NCI-H1092 (cell line): ENCODE results near the gene ADNP2.
A peak's percentile ranks its signal among the peaks of the same experiment; 100 is the strongest.

ENCODE experiments used
- DNase-seq: peaks from one replicate; lab custom pipeline; 2025; lab: John Stamatoyannopoulos, UW

Gene ADNP2

GRCh38 chr18:80108739-80109675 lies at the start of gene ADNP2:
Gene ADNP2 (plus strand): TSS chr18:80109262. CDS start chr18:80117543, 8,281 bp downstream.
- DNase-seq: peak; percentile 78

DNA sequence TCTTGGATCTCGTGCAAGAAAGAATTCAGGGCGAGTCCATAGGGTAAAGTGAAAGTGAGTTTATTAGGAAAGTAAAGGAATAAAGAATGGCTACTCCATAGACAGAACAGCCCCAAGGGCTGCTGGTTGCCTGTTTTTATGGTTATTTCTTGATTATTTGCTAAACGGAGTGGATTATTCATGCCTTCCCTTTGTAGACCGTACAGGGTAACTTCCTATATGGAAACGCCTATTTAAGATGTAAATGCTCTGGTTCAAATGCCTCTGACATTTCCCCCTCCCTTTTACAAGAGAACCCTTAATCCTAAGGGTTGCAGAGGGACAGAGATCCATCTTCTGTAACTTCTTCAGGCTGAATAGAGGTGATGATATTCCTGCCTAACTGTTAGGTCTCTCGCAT lies 49.1 kb upstream of the ADNP2 start:
- DNase-seq: no peak

DNA sequence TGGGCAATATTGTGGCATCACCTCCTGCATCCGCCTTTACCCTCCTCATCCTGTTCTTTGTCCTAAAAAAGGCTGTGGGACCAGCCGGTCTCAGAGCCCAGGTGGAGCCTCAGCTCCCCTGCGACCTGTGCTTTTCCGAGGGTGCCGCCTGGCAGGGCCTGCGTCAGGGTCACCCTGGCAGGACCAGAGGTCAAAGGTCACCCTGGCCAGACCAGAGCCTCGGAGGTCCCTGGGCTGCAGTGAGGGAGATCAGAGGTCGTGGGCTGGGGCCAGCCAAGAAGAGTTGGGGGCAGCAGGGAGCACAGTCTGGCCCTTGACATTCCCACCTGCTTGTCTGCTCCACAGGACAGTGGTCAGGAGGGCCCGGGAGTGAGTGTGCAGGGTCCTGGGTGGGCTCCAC lies 43.4 kb upstream of the ADNP2 start:
- DNase-seq: no peak

DNA sequence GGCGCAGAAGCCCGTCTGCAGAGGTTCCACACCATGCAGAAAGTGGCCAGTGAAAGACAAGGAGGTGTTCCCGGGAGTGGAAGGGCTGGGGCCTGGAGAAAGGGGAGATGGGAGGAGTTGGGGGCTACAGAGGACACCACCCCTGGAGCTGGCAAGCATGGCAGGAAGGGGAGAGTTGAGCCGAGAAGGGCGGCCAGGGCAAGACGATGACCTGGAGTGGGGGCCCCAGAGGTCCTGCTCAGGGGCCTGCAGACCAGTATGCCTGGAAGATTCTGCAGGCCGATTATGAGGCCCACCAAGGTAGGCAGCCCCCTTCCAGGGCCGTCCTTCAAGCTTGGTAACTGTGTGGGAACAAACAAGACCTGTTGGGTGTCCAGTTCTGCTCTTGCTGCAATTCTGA lies 41.7 kb upstream of the ADNP2 start:
- DNase-seq: no peak

DNA sequence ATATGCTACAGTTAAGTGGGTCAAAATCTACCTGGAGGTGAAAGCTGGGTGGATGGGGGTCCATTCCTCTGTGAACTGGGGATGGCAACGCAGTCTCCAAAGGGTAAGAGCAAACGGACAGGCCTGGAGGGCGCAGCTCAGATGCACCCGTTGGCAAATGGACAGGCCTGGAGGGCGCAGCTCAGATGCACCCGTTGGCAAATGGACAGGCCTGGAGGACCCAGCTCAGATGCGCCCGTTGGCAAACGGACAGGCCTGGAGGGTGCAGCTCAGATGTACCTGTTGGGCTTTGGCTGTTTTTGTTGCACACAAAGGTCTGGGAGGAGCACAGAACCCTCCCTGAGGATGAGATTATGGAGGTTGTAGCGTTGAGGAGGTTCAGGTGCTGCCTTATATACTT lies 41.2 kb upstream of the ADNP2 start:
- DNase-seq: no peak

- DNase-seq: no peak
These were observed 40.3 kb upstream of the ADNP2 start for GRCh38 chr18:80068571-80069272.

DNA sequence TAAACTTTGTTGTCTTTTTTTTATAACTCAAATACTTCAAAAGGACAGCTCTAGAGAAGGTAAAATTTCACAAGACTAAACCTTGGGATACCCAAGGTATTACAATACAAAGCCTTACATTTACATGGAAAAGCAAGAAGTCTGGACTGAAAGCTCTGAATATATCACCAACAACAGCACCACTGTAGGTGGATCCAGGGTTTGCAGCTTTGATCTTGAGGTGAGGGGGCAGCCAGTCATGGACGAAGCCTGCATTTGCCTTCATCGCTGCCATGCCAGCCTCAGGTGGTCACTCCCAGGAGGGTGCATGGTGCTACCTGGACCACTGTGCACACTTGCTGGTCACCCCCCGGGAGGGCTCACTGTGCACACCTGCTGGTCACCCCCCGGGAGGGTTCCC lies 38.2 kb upstream of the ADNP2 start:
- DNase-seq: no peak

GRCh38 chr18:80074183-80074582 lies 34.9 kb upstream of the ADNP2 start:
- DNase-seq: no peak

DNA sequence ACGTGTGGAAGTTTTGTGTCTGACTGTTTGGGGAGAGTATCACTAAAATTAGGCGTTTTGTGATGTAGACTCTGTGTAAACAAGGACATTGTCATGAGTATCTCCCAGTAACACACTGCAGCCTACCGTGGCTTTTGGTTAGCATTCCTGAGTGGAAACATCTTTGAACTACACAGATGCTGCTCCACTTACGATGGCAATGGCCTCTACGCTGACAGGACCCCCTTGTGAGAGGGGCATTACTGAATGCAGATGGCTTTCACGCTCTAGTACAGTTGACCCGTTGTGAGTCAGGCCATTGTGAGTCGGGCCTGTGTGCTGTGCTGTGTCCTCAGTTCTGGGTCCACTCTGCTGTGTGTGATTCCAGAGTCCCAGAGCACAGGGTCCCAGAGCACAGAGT lies 34.4 kb upstream of the ADNP2 start:
- DNase-seq: no peak

DNA sequence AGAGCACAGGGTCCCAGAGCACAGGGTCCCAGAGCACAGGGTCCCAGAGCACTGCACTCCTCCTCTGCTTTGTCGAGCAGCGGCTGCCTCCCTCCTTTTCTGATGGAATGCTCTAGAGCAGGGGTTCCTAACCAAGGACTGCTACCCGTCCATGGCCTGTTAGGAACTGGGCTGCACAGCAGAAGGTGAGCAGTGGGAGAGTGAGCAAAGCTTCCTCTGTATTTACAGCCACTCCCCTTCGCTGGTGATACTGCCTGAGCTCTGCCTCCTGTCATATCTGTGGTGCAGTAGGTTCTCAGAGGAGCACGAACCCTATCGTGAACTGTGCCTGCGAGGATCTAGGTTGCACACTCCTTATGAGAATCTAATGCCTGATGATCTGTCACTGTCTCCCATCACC lies 33.1 kb upstream of the ADNP2 start:
- no peak for DNase-seq

DNA sequence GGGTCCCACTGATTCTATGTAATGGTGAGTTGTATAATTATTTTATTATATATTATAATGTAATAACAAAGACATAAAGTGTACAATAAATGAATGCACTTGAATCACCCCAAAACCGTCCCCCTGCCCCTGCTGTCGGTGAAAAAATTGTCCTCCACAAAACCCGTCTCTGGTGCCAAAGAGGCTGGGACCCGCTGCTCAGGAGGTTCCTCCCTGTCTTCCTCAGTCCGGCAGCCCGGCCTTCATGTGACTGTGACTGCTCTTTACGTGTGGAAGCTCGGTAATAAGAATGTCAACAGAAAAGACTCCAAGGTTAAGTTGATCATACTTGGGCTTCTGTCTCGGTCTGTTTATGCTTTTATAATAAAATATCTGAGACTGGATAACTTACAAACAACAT lies 32.7 kb upstream of the ADNP2 start:
- no peak for DNase-seq

DNA sequence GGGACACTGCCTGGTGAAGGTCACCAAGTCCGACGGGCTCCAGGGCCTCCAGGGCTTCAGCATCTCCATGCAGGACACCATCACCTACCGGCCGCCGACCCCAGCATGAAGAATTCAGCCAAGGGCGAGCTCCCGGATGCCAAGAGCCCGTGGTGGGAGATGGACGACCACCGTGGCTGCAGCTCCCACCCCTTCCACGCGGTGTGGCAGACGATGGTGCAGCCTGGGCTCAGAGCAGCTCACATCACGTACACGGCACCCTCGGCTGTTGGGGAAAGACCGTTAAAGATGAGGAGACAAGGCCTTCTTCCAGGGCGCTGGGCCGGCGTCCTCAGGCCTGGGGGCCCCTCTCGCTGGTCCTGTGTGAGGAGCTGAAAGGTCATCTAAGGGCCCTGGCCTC lies 31.2 kb upstream of the ADNP2 start:
- no peak for DNase-seq

DNA sequence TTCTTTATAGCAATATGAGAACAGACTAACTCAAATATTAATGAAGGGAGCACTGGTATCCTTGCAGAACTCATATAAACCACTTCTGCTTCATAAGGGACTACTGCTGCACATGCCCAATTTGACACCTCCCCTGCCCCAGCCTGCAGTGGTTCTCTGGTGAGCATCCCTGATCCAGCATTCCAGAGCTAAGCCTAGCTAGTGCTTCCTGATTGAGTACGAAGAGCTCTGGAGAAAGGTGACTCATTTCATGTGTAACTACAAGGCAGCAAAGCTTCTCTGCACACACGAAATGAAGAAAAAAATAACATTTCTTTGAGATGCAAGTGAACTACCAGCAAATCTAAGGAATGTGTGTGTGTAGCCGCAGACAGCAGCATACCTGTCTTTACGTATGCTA lies 22.8 kb upstream of the ADNP2 start:
- no peak for DNase-seq

DNA sequence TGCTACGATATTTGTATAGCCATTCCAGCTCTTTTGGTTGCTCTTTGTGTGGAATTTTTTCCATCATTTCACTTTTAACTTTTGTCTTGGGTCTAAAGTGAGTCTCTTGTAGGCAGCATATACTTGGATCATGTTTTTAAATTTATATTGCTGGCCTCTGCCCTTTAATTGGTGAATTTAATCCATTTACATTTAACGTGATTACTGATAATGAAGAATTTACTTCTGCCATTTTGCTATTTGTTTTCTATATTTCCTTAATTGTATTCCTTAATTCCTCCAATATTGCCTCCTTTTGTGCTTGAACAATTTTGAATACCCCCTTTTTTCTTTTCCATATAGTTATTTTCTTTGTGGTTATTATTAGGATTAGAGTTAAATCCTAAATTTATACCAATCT lies 21.0 kb upstream of the ADNP2 start:
- DNase-seq: no peak

DNA sequence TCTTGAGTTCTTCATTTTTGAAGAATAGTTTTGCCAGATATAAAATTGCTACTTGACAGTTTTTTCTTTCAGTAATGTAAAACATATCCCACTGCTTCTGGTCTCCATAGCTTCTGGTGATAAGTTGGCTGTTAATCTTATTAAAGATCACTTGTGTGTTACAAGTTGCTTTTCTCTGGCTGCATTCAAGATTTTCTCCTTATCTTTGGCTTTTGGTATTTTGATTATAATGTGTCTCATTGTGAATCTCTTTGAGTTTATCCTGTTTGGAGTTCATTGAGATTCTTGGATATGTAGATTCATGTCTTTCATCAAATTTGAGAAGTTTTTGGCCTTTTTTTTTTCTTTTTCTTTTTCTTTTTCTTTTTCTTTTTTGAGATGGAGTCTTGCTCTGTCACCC lies 20.2 kb upstream of the ADNP2 start:
- no peak for DNase-seq

- DNase-seq: no peak
These were observed 13.6 kb upstream of the ADNP2 start for GRCh38 chr18:80095414-80095813.

DNA sequence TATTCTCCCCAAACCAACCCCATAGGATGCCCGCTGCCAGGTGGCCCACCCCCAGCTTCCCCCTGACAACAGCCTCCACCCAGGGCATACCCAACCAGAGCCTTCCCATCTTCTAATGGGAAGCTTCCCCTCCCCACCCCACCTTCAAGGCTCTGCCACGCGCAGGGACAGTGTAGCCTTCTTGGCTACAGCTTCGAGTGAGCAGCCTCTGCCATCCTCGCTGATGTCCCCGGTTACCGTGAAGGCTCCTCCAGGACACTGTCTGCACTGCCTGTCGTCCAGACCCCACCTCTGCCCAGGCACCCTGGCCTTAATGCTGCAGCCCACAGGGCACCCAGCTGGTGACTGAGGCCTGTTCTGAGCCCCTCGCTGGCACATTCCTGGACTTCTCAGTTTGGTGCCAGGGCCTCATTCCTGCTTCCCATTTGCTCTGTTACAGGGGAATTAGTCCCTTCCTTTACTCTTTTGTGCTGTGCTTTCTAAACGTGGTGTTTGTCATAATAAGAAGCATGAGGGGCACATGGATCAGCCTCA lies 13.0 kb upstream of the ADNP2 start:
- no peak for DNase-seq

DNA sequence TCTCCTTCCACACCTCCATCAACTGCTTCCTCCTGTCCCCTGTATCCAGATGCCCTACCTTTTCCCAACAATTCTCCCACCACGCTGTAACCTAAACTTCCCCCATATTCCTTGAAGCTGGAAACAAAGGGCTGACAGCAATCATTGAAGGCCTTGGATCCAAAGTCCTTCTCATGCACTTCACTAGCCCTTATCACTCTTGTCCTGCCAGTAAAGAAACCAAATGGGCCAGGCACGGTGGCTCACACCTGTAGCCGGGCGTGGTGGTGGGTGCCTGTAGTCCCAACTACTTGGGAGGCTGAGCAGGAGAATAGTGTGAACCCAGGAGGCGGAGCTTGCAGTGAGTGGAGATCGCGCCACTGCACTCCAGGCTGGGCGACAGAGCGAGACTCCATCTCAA lies 11.9 kb upstream of the ADNP2 start:
- DNase-seq: no peak

- DNase-seq: no peak
These were observed 5.8 kb upstream of the ADNP2 start for GRCh38 chr18:80103231-80103630.

- no peak for DNase-seq
These were observed 4.7 kb upstream of the ADNP2 start for GRCh38 chr18:80104364-80104779.

- no peak for DNase-seq
These were observed 3.5 kb upstream of the ADNP2 start for GRCh38 chr18:80105369-80106167.

DNA sequence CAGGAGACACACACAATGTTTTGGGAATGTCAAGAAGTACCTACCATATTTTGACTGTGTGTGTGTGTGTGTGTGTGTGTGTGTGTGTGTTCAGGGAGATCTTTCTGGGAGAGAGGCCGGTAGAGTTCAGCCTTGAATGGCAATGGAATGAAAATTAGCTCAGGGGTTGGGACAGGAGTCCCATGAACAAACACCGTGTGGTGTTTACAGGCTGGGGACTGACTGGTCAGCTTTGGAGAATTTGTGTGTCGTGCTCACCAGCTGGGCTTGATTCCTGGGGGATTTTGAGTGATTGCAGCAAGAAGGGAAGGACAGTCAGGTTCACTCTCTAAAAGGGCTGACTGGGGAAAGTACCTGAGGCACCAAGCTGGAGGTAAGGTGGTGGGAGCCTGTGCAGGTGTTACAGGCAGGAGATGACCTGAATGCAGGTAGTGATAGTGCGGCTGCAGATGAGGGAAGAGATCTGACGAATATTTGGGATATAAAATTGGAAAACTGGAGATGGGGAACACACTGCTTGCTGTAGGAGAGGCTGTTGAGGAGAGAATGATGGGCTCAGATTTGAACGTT lies 2.5 kb upstream of the ADNP2 start:
- DNase-seq: no peak
